ENCODE measurements around the gene FAM25A. TPM values are rescaled to one million over a fixed set of nuclear protein-coding genes. Genes with fewer than 3 reads are reported as not detected.

The FAM25A gene
- polyA plus RNA-seq, 1 donor = not detected

GRCh38 chr10:87064651-87065050 is 44.6 kb downstream of the FAM25A start:
- DNase-seq = no peak

- no peak for DNase-seq
Measured at GRCh38 chr10:87066178-87066577, 46.1 kb downstream of the FAM25A start.

- no peak for DNase-seq
Measured at GRCh38 chr10:87066865-87067264, 46.8 kb downstream of the FAM25A start.

- DNase-seq = no peak
Measured at GRCh38 chr10:87068281-87068680, 48.2 kb downstream of the FAM25A start.

GRCh38 chr10:87072449-87072848 is 52.4 kb downstream of the FAM25A start:
- DNase-seq = no peak

Other genes with a start within 250 kb of the FAM25A start
- gene MMRN2, start 62.7 kb upstream of the FAM25A start, polyA plus RNA-seq (ENCODE audit: insufficient read length) = 25.3 TPM
- 4.7 TPM for gene SNCG, start 61.7 kb upstream of the FAM25A start, polyA plus RNA-seq (ENCODE audit: insufficient read length)
- 11.6 TPM for gene ADIRF, start 51.8 kb upstream of the FAM25A start, polyA plus RNA-seq (ENCODE audit: insufficient read length)
- 54.5 TPM for gene GLUD1, start 74.5 kb downstream of the FAM25A start, polyA plus RNA-seq (ENCODE audit: insufficient read length)
- 17.5 TPM for gene SHLD2, start 74.9 kb downstream of the FAM25A start, polyA plus RNA-seq (ENCODE audit: insufficient read length)
- gene NUTM2A, start 205.2 kb downstream of the FAM25A start, polyA plus RNA-seq (ENCODE audit: insufficient read length) = 3.5 TPM